ENCODE data around the gene IGFALS.

IGFALS gene

DNA sequence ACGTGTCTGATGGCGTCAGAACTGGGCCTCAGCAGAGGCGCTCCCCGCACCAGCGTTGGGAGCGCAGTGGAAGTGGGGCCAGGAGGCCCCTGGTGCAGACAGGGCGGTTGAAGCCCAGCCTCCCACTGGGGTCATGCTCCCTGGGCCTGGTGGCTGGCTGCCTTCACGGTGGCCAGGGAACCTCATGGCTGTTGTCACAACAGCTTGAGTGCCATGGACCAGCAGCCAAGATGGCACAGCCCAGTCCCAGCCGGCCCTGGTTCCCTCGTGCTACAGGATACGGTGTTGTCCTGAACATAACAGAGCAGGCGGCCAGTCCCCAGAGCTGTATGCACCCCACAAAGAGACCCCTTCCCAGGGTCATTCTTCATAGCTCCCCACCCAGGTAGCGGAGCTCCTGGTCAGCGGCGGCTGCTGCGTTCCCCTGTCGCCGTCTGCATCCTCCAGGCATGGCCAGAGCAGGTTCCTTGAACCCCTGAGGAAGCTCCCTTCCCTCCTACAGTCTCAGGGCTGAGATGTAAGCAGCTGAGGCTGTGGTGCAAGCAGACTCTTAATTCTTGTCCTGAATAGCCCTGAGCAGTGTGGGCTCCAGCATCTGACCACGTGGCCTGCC, 51.8 kb downstream of the IGFALS start:
- no peak for DNase-seq

DNA sequence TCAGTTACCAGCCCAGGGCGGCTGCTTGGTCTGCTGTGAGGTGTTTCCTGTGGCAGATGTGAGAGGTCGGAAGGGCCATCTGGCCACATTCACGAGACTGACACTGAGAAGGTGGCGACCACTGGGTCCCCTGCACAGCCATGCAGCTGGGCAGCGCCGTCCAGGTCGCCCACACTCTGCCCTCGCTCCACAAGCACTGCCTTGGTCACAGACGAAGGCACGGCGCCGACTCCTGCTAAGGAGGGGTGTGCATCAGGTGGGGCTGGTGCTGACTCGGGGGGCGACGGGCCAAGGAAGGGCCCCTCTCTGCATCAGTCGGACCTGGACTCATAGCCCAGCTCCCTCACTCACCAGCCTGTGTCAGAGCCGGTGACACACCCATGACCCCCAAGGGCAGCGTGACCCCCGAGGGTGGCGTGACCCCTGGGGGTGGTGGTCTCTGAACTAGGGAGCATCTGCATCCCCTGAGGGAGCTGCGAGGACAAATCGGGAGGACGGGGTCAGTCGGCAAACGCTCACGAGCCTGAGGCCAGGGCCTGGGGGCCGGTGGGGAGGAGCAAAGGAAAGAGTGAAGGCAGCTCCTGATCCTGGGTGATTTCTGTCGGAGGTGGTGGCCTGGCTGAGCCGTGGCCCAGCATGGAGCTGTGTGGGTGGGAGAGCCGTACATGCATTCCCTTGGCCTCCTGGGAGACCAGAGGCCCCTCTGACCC, 52.6 kb downstream of the IGFALS start:
- DNase-seq = no peak
